CD1c-positive myeloid dendritic cell (primary cell): ENCODE measurements around the gene SQSTM1.
A peak's percentile ranks its signal among the peaks of the same experiment; 100 is the strongest.

Source experiments
- DNase-seq: peaks from one replicate; pipeline ENCODE4 v3.0.0-alpha.2; 2016; ENCODE audit errors: extremely low spot score

Gene SQSTM1

GRCh38 chr5:179805529-179806249 is 15.0 kb upstream of the SQSTM1 start:
- peak; percentile 54 for DNase-seq

DNA sequence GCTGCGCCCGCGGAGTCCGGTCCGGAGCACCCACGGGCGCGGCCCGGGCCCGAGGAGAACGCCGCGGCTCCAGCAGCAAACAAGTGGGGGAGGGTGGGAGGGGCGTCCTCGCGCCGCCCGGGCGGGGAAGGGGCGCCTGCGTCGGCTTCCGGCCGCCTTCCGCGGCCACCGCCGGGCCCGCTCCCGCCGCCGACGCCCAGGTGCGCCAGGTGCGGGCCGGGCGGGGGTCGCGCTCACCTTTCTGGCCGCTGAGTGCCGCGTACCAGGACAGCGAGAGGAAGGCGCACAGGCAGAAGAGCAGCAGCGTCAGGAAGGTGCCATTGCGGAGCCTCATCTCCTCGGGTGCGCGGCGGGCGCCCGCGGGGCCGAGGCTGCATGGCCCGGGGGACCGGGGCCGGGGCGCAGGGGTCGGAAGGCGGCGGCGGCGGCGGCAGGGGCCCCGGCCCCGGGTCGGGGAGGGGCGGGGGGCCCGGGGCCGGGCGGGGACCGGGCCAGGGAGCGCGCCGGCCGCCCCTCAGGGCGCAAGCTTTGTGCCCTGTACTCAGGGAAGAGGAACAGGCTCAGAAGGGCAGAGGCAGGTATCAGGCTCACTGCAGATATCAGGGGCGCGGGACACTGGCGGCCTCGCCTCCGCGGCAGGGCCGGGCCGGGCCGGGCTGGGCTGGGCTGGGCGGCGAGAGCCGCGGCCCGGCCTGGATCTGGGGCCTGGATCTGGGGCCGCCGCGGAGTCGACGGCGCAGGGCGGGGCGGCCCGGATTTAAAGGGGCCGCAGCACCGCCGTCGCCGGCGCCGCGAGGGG is 14.3 kb upstream of the SQSTM1 start, which contains the start of gene MGAT4B:
MGAT4B (minus strand) TSS at position 617 of the 799 bp plus-strand sequence; CDS start at position 334, 283 bp downstream.
- peak; percentile 82 for DNase-seq

DNA sequence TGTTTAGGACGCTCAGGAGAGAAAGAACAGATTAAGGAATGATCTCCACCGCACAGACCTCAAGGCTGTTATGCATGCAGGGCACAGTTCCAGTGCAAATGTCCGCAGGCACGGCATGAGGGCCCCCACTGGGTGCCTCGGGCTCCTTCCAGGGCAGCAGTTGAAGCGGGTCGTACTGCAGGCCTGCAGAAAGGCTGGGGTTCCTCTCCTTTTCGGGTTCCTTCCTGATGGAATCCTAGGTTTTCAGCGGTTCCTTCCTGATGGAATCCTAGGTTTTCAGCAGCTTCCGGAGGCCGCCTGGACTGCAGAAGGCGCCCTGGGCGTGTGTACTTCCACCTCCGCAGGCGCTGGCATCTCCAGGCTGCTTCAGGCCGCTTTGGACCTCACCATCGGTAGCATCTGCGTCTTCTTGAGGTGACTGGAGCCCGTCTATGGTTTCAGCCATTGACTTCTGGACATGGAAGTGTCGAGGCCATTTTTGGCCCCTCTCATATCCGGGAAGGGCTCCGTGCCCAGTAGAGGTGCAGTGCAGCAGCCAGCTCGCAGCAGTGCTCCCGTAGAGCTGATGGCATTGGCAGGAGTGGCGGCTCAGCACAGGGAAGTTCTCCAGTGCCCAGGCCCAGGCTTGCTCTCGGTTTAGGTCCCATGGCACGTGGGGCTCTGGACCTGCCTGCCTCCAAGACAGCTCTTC is 8.4 kb upstream of the SQSTM1 start:
- DNase-seq, result no peak

DNA sequence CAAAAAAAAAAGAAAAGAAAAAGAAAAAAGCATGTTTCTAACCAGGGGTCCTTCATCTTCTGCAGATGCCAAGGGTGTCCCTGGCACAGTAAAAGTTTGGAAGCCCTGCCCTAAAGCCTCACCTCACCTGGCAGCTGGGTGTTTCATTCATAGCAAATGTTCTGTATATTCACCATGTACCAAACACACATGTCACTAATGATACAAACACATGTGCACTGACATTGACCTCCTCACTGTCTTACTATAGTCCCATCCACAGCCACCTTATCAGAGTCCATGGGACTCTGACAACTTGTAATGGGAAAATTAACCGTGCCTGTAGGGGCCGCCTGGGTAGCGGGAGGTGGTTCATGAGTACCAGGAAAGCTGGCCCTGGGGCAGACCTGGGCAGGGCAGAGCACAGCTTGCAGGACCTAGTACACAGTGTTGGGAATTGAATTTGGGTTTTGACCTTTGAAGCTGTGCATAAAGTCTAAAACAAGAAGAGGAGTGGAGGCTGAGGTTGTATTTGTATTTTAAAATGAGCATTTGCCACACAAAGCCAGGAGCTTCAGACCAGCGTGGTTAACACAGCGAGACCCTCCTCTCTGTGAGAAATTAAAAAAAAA is 7.6 kb upstream of the SQSTM1 start:
- DNase-seq, result no peak

GRCh38 chr5:179814090-179814489 is 6.6 kb upstream of the SQSTM1 start:
- DNase-seq, result no peak

DNA sequence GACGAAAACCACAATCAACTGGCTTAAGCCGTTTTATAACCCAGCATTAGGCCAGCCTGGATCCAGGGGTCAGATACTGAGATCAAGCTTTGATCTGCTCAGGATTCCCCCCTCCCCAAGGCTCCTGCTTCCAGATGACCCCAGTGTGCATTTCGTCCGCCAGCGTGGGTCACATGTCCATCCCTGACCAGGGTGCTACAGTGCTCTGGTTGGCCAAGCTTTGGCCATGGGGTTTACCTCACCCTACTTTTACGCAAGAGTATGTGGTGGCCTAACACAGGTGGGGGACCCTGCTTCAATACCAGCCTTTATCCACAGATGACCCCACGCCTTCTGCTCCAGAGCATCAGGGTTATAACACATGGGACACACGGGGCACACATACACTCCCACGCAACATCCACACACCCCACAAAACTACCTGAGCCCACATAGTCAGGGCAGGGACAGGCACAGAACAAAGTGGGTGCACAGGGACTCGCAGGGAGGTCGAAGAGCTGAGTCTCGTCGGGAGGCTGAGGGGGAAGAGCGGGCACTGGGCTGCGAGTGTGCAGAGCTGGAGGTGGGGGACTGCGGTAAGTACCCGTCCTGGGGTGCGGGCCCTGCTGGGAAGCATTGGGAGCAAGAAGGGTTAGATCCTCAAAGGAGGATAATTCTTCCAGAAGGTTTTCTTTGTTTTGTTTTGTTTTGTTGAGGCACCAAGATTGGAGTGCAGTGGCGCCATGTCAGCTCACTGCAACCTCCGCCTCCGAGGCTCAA is 5.0 kb upstream of the SQSTM1 start:
- no peak for DNase-seq

DNA sequence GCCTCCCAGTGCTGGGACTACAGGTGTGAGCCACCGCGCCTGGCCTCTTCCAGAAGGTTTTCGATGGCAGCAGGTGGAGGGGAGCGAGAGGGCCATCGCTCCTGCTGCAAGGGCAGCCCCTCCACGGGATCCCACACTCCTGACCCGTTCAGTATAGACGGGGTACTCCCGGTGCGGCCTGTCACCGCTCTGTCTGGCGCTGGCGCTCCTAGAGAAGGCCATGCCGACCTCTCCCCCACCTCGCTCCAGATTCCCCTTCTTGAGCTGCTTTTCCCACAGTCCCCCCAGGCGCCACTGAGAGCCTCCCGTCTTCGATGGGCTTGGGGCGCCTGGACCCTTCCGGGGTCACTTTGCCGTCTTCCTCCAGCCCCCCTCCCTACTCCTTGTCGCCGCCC is 4.3 kb upstream of the SQSTM1 start:
- DNase-seq, result no peak

DNA sequence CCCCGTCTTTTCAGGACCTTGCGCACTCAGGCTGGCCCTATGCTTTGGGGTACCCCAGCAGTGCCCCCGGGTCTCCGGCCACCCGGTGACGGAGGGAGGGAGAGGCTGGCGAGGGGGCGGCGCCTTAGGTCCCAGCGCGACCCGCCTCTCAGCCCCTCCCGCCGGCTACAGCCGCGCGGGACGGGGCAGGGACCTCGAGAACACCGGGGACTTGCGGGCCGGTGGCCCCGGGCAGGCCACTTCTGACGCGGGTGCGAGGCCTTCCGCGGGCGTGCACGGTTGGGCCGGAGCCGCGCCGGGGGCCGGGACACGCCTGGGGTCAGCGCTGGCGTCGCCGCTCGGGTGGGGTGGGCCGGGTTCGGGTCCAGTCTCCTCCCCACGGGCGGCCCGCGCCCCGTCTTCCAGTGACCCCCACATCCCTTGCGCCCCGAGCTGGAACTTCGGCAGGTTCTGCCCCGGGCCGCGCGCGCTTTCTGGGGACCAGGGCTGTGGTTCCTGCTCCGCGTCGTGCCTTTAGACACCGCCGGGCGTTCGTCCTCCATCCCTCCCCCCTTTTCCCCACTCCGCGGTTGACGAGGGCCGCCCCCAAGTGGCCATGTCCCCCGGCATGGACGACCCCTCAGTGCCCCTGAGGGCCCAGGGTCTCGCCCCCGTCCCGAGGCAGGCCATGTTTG is 3.8 kb upstream of the SQSTM1 start:
- no peak for DNase-seq

DNA sequence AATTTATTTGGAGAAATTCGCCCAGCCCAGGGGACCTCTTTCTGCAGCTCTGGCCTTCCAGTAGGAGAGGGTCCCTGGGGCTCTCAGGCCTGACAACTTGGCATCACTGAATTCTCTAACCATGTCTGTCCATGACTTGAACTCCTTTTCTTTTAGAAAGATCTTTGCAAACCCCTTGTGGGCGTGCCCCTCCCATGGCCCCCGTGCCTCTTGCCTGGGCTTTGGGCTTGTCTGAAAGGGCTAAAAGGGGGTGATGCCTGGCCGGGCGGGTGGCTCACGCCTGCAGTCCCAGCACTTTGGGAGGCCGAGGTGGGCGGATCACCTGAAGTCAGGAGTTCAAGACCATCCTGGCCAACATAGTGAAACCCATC is 3.2 kb upstream of the SQSTM1 start:
- no peak for DNase-seq

GRCh38 chr5:179817890-179818745 is 2.6 kb upstream of the SQSTM1 start:
- no peak for DNase-seq

- peak; percentile 96 for DNase-seq
Measured at GRCh38 chr5:179818746-179819295, 1.9 kb upstream of the SQSTM1 start.

DNA sequence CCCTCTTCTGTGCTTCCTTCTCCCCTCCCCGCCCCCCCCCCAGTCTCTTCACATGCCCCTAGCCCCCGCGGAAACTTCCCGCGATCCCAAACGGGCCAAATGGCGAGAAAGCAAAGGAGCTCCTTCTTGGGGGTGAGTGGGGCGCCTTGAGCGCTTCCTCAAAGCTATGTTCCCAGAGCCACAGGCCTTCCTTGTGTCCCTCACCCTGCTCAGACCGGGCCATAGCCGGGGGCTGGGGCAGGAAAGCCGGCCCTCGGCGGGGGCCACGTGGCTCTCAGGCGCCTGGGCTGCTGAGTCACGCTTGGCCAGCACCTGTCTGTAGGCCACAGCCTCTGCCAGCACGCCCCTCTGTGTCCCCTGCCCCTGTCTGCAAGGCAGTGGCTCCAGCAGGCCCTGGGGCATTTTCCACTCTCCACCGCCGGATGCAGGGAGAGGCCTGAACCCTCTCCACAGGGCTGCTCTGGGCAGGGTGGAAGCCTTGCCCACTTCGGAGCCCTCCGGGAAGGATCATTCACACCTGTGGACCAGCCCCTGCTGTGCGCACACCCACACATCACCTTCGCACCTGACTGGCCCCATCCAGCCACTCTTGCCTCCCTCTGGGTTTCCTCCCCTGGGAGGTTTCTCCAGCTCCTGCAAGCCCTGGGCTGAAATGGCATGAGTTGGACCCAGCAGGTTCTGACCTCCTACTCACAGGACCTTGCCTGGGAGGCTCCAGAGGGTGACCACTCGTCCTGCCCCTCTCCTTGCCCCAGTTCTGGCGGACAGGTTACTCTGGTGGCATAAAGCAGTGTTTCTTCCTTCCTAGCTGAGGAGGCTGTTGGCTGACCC is 1.2 kb upstream of the SQSTM1 start:
- peak; percentile 75 for DNase-seq

DNA sequence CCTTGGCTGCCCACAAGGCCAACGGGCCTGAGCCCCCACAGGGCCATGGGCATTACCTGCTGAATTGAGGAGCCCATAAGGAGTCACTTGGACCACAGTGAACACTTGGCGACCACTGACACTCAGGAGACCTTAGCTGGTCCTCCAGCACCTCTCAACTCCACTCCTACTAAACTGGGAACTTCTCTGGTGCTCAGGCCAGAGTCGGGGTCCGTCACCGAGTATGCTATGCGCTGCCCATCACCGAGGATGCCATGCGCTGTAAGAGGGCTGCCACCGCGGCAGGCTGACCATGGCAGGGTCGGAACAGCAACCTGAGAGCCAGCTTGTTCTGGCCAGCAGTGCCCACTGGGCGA is 600 bp upstream of the SQSTM1 start:
- DNase-seq, result no peak

- peak; percentile 89 for DNase-seq
Measured at GRCh38 chr5:179821298-179822058, 773 bp downstream of the SQSTM1 start.

DNA sequence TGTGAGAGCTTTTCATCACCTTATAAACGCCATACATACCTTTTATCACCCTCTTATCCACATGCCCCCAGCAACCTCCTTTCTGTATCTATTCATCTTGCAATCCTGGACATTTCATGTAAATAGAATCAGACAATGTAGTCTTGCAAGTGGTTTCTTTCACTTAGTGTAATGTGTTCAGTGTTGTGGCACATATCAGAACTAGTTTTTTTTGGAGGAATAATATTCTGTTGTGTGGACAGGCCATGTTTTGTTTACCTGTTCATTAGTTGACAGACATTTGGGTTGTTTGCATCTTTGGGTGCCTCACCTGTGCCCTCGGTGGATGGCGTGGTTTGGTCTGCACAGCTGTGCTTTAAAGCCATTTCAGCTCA is 1.3 kb downstream of the SQSTM1 start:
- DNase-seq, result no peak

GRCh38 chr5:179822444-179822990 is 1.8 kb downstream of the SQSTM1 start:
- DNase-seq, result no peak

- DNase-seq, result no peak
Measured at GRCh38 chr5:179823937-179824744, 3.4 kb downstream of the SQSTM1 start.
